Glutamatergic neuron (in vitro differentiated cells): ENCODE data around the gene L3MBTL4. TPM values are rescaled to one million over a fixed set of nuclear protein-coding genes. Genes with fewer than 3 reads are reported as not detected.

Experiments
- DNase-seq: peaks from one replicate; pipeline ENCODE4 v3.0.0; 2022
- H3K27ac Mint-ChIP-seq: one replicate; pipeline ENCODE4 v1.8.0; 2020; ENCODE audit warnings: mild to moderate bottlenecking, mixed read lengths, inconsistent platforms; ENCODE audit not compliant: unreplicated experiment
- H3K27me3 Mint-ChIP-seq: one replicate; pipeline ENCODE4 v1.8.0; 2020; ENCODE audit warnings: mild to moderate bottlenecking, moderate library complexity, mixed read lengths, inconsistent platforms; ENCODE audit not compliant: unreplicated experiment
- H3K36me3 Mint-ChIP-seq: one replicate; pipeline ENCODE4 v1.8.0; 2020; ENCODE audit warnings: mild to moderate bottlenecking, mixed read lengths, inconsistent platforms; ENCODE audit not compliant: unreplicated experiment
- H3K4me1 Mint-ChIP-seq: one replicate; pipeline ENCODE4 v1.8.0; 2020; ENCODE audit warnings: mild to moderate bottlenecking, low read depth, mixed read lengths, inconsistent platforms; ENCODE audit not compliant: unreplicated experiment
- H3K4me3 Mint-ChIP-seq: one replicate; pipeline ENCODE4 v1.8.0; 2020; ENCODE audit warnings: mild to moderate bottlenecking, mixed read lengths, inconsistent platforms; ENCODE audit not compliant: unreplicated experiment
- H3K9me3 Mint-ChIP-seq: one replicate; pipeline ENCODE4 v1.8.0; 2020; ENCODE audit warnings: mild to moderate bottlenecking, moderate library complexity, mixed read lengths, inconsistent platforms; ENCODE audit not compliant: unreplicated experiment
- total RNA-seq: library from RNA; stranded (reverse); fragmentation: NEBNext Ultra II Directional; extraction: Animal tissue kit (Norgen Biotek cat#: 25700); gene quantifications from one replicate; pipeline ENCODE4 v1.2.1, GENCODE V29; 2021; ENCODE audit not compliant: unreplicated experiment
- TF ChIP-seq, protein P1 (sequence below): fragments of 200-600 bp; sonication (generic); IDR thresholded peaks from one replicate; pipeline ENCODE4 v1.5.0; 2021; ENCODE audit not compliant: partially characterized antibody, unreplicated experiment

The L3MBTL4 gene
- total RNA-seq, 1 donor from 2014 or later: 0.32 TPM

DNA sequence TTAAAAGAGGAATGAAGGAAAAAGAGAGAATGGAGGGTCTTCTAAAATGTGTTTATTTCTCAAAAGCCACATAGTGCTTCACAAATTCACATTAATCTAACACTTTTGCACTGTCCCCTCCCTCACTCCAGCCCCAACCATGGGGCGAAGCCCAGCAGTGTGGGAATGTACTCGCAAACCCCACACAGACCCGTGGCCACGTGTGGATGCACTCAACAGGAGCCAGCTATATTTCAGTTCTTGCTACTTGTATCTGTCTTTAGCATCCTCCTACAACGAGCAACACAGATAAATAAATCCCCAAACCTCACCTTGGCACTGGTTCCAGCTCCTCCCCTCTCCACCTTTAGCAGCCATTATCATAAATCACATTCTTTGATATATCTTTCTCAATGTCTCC is 427.5 kb downstream of the L3MBTL4 start:
- Mint-ChIP-seq H3K27me3 (no peaks in the 10 kb centered on the region), H3K9me3 (peaks cover under 1% of the 10 kb centered on the region), H3K4me1 (no peaks in the 10 kb centered on the region), H3K4me3 (no peak overlapping the region), H3K27ac (no peak overlapping the region), H3K36me3 (no peaks in the 10 kb centered on the region)
- DNase-seq: no peak
- TF ChIP-seq, protein P1, sequence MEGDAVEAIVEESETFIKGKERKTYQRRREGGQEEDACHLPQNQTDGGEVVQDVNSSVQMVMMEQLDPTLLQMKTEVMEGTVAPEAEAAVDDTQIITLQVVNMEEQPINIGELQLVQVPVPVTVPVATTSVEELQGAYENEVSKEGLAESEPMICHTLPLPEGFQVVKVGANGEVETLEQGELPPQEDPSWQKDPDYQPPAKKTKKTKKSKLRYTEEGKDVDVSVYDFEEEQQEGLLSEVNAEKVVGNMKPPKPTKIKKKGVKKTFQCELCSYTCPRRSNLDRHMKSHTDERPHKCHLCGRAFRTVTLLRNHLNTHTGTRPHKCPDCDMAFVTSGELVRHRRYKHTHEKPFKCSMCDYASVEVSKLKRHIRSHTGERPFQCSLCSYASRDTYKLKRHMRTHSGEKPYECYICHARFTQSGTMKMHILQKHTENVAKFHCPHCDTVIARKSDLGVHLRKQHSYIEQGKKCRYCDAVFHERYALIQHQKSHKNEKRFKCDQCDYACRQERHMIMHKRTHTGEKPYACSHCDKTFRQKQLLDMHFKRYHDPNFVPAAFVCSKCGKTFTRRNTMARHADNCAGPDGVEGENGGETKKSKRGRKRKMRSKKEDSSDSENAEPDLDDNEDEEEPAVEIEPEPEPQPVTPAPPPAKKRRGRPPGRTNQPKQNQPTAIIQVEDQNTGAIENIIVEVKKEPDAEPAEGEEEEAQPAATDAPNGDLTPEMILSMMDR: no peak

DNA sequence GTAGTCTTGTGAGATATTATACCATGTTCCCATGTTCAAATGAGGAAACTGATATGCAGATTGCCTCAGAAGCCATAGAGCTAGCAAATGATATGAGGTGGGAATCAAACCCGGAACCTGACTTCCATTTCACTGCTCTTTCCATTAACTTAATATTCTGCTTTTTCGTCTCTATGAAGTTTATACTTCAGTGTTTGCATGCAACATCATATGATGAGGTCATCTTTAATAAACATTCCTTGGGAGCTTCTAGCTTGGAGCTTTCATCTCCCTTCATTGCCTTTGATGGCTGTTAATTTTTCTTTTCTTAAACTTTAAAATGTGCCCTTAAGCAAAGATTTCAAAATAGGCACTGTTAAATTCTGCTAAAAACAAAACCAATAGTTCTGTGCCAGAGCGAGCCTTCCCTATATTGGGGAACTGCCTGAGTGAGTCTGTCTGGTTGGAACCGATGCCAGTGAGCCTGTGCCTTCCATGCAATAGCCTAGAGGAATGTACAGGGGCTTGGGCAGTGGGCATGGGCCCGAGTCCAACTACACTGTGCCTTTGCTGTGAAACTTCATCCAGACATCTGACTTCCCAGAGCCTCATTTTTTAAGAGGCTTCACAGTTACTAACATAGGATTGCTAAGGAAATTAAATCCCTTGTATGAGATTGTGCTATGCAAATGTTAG is 428.3 kb downstream of the L3MBTL4 start:
- DNase-seq: no peak
- H3K4me1 Mint-ChIP-seq: no peaks in the 10 kb centered on the region
- H3K4me3 Mint-ChIP-seq: no peak overlapping the region
- H3K27me3 Mint-ChIP-seq: no peaks in the 10 kb centered on the region
- peaks cover 2% of the 10 kb centered on the region for H3K9me3 Mint-ChIP-seq
- no peaks in the 10 kb centered on the region for H3K36me3 Mint-ChIP-seq
- no peak overlapping the region for H3K27ac Mint-ChIP-seq
- TF ChIP-seq, protein P1: no peak

- H3K4me3 Mint-ChIP-seq: no peak overlapping the region
- peaks cover 2% of the 10 kb centered on the region for H3K27me3 Mint-ChIP-seq
- H3K4me1 Mint-ChIP-seq: no peaks in the 10 kb centered on the region
- peaks cover 2% of the 10 kb centered on the region for H3K9me3 Mint-ChIP-seq
- no peak for DNase-seq
- TF ChIP-seq, protein P1: no peak
- H3K36me3 Mint-ChIP-seq: no peaks in the 10 kb centered on the region
- no peak overlapping the region for H3K27ac Mint-ChIP-seq
Measured at GRCh38 chr18:5984245-5984644, 430.5 kb downstream of the L3MBTL4 start.

- H3K36me3 Mint-ChIP-seq: no peaks in the 10 kb centered on the region
- peaks cover 2% of the 10 kb centered on the region for H3K9me3 Mint-ChIP-seq
- TF ChIP-seq, protein P1: no peak
- peaks cover 2% of the 10 kb centered on the region for H3K27me3 Mint-ChIP-seq
- no peak overlapping the region for H3K4me3 Mint-ChIP-seq
- no peak overlapping the region for H3K27ac Mint-ChIP-seq
- no peak for DNase-seq
- no peaks in the 10 kb centered on the region for H3K4me1 Mint-ChIP-seq
Measured at GRCh38 chr18:5983488-5983887, 431.2 kb downstream of the L3MBTL4 start.

- Mint-ChIP-seq H3K27me3 (peaks cover 2% of the 10 kb centered on the region), H3K27ac (no peak overlapping the region)
- no peak for DNase-seq
Measured at GRCh38 chr18:5982332-5982731, 432.4 kb downstream of the L3MBTL4 start.

More at GRCh38 chr18:5982332-5982731, 432.4 kb downstream of the L3MBTL4 start:
- Mint-ChIP-seq H3K9me3 (peaks cover 4% of the 10 kb centered on the region), H3K4me3 (no peak overlapping the region), H3K36me3 (no peaks in the 10 kb centered on the region), H3K4me1 (no peaks in the 10 kb centered on the region)
- TF ChIP-seq, protein P1: no peak
